GM21526 (cell line): ENCODE data around the gene BTLA.
"Not testable (repeated sequence)": the region's sequence is repeated elsewhere in the genome, so short reads cannot be mapped to it uniquely, and the experiment has no call there.

Experiments used
- ATAC-seq: cut with Tn5 transposase; IDR thresholded peaks from one replicate; pipeline ENCODE4 v1.9.1; 2021; ENCODE audit warnings: moderate library complexity; ENCODE audit not compliant: unreplicated experiment, low FRiP score

Gene BTLA

GRCh38 chr3:112498914-112499711 is at the start of gene BTLA:
Gene BTLA (minus strand): TSS chr3:112499472. CDS start chr3:112499358, 114 bp downstream.
- ATAC-seq: peak; percentile 59

DNA sequence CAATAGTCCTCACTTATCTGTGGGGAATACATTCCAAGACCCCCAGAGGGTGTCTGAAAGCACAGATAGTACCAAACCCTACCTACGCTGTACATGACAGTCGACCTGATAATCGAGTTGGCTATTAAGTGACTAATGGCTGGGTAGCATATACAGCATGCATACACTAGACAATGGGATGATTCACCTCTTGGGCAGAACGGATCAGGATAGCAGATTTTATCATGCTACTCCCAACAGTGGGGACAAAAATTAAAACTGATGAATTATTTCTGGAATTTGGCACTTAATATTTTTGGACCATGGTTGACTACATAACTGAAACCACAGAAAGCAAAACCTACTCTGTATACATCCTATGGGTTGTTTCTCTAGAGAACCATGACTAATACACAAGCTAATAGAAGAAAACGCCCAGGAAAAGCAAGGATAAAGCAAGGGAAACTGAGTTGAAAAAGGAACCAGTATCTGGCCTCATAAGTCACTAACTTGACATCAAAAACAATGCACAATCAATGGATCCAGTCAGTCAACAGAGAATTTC is 47.0 kb upstream of the BTLA start:
- no peak for ATAC-seq

- ATAC-seq: peak; percentile 87
Measured at GRCh38 chr3:112539825-112540650, 40.8 kb upstream of the BTLA start.

- no peak for ATAC-seq
Measured at GRCh38 chr3:112531358-112531781, 32.1 kb upstream of the BTLA start.

DNA sequence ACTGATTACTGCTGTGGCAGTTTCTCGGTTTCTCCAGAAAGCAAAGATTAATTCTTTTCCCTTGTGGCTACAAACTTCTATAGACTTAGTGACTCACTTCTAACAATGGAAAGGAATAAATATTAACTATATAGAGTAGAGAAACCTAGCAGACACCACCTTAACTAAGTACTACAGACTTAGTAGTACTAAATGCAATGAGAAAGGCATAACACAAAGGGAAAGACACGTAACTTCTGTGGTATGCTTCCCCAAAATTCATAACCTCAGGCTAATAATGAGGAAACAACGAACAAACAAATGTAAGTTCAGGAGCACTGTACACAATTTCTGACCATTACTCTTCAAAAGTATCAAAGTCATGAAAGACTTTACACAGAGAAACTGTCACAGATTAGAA is 31.3 kb upstream of the BTLA start:
- ATAC-seq: no peak

DNA sequence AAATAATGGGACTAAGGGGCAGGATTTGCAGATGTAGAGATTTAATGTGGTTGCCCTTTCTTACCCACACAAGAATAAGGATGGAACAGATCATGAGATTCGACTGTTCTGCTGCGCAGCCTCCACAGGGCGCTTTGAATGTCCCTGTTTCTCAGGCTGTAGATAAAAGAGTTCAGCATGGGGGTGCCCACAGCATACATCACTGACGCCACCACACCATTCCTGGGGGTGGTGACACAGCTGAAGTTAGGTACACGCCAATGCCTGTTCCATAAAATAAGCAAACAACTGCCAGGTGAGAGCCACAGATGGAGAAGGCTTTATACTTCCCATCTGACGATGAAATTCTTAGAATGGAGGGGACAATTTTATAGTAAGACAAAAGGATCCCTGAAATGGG is 24.9 kb upstream of the BTLA start:
- ATAC-seq: not testable (repeated sequence)

- ATAC-seq: peak; percentile 44
Measured at GRCh38 chr3:112519424-112520001, 20.2 kb upstream of the BTLA start.

- not testable (repeated sequence) for ATAC-seq
Measured at GRCh38 chr3:112518970-112519369, 19.7 kb upstream of the BTLA start.

GRCh38 chr3:112514527-112515128 is 15.4 kb upstream of the BTLA start:
- peak; percentile 99 for ATAC-seq

DNA sequence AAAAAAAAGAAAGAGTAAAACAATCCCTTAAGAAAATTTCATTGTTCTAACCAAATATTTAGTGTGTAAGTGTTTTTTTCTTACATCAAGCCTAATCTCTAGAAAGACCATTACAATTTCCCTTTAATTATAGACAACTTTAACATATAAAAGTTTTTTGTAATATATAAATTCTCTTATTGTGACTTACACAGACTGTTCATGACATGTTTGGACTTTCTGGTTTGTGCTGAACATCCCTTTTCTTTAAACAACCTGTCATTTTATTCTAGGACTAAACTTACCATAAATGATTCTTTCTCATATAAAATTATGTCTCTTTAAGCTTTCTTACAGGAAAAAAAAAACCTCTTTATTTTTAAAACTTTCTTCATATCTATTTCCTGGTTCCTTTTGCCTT is 13.0 kb upstream of the BTLA start:
- ATAC-seq: no peak

DNA sequence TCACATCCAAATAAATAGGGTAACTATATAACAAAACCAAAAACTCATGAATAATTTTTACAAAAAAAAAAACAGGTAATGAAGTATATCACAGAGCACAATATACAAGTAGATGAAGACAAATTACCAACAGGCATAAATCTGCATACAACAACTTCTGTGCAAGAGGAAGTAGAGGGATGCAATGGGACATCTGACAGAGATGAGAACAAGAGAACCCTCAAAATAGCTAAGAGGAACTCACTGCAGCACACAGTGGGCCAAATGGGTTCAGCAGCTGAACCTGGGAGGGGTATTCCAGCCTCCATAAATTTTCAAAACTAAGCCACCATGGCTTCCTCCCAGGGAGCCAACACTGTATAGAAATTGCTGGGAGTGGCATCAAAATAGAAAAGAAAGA is 9.6 kb upstream of the BTLA start:
- no peak for ATAC-seq

GRCh38 chr3:112508261-112508660 is 9.0 kb upstream of the BTLA start:
- no peak for ATAC-seq

DNA sequence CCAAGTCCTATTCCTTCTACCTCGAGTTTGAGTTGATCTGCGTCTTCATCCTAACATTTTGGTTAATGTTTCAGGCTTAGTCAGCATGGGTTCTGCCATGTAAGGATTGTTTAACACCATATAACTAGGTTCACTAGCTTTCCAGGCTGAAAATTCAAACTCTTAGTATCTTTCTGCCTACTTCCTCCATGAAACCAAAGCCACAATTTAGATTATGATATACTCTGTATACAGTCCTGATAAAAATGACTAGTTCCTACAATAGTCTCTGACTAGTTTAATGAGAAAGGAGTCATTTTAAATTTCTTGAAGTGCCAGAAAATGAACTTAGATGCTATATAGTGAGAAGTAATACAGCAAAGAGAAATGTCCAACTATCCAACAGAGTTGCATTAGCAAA is 6.6 kb upstream of the BTLA start:
- ATAC-seq: no peak

DNA sequence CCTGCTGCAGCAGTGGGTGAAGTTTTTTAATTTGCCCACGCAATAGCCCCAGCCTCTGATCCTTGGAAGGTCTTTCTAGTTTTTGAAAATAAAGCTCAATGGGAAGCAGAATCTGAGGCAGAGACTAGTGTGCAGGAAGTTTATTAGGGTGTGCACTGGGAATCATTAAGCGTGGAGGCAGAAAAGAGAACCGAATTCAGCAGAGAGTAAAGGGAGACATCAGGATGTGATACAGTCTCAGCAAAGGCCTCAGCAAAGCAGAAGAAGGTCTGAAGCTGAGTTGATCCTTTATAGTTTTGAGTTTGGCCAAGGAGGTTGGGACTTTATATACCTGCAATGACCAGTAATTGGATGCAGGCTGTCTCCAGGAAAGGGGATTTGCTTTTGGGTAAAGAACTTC is 4.9 kb upstream of the BTLA start:
- ATAC-seq: no peak

DNA sequence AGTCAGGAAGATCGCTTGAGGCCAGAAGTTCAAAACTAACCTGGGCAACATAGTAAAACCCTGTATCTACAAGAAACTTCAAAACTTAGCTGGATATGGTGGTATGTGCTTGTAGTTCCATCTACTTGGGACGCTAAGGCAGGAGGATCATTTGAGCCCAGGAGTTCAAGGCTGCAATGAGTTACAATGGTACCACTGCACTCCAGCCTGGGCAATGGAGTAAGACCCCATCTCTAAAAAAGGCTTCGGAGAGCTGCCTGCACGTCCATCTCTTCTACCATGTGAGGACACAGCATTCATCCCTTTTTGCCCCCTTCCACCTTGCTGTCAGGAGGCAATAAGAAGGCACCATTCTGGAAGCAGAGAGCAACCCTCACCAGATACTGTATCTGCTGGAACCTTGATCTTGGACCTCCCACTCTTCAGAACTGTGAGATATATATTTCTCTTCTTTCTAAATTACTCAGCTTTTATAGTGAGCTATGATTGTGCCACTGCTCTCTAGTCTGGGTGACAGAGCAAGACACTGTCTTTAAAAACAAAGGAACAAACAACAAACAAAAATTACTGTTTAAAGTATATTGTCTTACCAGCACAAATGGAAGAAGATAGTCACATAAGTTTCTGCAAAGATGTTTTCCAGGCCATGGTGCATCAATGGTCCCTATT is 4.2 kb upstream of the BTLA start:
- ATAC-seq: no peak

DNA sequence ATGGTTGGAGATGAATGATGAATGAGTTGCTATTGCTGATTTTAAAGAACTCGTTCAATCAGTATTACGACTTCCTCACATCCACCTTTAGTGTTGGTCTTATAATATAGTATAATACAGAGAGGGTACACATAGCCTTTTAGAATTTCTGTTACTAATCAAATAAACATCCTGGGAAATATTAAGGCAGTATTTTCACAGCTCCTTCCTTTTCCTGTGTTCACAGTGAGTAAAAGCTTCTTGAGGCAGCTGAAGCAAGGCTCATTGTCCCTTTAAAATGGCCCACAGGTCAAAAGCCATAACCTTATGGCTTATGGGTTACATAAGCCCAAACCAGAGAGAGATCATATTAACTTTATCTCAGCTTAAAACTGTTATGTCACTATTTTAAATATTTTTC is 1.3 kb upstream of the BTLA start:
- ATAC-seq: no peak

DNA sequence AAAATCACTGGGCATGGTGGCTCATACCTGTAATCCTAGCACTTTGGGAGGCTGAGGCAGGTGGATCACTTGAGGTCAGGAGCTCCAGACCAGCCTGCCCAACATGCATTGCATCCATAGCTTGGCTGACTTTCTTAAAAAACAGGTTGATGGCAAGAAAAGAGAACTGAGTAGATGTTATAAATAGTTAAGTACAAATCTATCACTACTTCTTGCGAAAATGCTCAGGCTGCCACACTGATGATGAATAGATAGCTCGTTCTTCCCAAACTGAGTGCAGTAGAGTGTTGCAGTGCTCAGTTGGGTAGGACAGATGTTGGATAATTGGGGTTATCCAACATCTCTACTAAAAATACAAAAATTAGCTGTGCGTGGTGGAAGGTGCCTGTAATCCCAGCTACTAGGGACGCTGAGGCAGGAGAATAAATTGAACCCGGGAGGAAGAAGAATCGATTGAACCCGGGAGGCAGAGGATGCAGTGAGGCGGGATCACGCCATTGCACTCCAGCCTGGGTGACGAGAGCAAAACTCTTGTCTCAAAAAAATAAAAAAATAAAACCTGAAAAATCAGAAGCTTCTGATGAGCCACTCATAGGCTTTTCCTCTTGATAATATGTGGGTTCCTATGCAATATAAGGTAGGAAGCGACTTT is 1.2 kb downstream of the BTLA start:
- ATAC-seq: no peak

- ATAC-seq: no peak
Measured at GRCh38 chr3:112496366-112497067, 2.8 kb downstream of the BTLA start.

DNA sequence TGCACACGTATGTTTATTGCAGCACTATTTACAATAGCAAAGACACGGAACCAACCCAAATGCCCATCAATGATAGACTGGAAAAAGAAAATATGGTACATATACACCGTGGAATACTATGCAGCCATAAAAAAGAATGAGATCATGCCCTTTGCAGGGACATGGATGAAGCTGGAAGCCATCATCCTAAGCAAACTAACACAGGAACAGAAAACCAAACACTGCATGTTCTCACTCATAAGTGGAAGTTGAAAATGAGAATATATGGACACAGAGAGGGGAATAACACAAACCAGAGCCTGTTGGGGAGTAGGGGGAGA is 4.9 kb downstream of the BTLA start:
- ATAC-seq: not testable (repeated sequence)
